Lower leg skin (tissue), 3 donors: ENCODE measurements around the gene OR10A3.

ENCODE experiments used
- POLR2A ChIP-seq, 2 donors: fragments of 450-650 bp; IDR thresholded peaks; one replicate each; pipeline ENCODE4 v1.6.1; 2016 to 2017; ENCODE audit warnings: antibody characterized with exemption in 2 of 2, mild to moderate bottlenecking in 1 of 2, moderate library complexity in 1 of 2
- TF ChIP-seq, protein P1 (sequence below), 3 donors: fragments of 450-650 bp; IDR thresholded peaks; one replicate each; pipeline ENCODE4 v1.5.1; 2016; ENCODE audit warnings: antibody characterized with exemption in 3 of 3, mild to moderate bottlenecking in 3 of 3, moderate library complexity in 2 of 3

DNA sequence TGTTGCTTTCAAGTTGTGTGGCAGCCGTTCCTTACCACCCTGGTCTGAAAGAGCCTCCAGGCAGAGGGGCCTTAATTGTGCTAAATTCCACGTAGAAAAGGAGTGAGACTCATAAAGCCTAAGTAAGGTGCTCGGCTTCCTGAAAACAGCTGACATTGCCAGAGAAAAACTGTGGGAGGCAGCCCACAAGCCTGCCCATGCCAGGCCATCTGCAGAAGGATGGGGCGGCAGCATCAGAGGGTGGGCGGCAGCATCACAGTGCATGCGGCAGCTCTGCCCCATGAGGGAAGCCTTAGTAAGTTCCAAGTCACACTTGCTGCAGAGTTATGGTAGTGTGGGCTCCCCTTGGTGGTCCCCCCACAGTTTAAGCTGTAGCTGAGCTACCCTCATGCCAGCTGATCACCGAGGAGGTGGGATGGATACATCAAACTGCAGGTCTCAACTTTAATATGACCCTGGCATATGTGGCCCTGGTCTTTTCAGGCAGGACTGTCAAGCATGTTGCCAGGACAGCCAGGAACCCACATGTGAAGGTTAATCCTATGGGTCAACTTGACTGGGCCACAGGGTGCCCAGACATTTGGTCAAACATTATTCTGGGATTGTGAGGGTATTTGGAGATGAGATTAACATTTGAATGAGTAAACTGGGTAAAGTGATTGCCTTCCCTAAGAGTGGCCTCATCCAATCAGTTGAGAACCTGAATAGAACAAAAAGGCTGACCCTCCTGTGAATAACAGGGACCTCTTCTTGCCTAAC lies 42.5 kb upstream of the OR10A3 start:
- no peak for TF ChIP-seq POLR2A (IDR thresholded peaks at IDR 0.05)
- TF ChIP-seq, protein P1, sequence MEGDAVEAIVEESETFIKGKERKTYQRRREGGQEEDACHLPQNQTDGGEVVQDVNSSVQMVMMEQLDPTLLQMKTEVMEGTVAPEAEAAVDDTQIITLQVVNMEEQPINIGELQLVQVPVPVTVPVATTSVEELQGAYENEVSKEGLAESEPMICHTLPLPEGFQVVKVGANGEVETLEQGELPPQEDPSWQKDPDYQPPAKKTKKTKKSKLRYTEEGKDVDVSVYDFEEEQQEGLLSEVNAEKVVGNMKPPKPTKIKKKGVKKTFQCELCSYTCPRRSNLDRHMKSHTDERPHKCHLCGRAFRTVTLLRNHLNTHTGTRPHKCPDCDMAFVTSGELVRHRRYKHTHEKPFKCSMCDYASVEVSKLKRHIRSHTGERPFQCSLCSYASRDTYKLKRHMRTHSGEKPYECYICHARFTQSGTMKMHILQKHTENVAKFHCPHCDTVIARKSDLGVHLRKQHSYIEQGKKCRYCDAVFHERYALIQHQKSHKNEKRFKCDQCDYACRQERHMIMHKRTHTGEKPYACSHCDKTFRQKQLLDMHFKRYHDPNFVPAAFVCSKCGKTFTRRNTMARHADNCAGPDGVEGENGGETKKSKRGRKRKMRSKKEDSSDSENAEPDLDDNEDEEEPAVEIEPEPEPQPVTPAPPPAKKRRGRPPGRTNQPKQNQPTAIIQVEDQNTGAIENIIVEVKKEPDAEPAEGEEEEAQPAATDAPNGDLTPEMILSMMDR (IDR thresholded peaks at IDR 0.05), result no peak
